NCI-H2227 (cell line): ENCODE measurements around the gene IRX3.

Experiments
- DNase-seq: peaks from one replicate; lab custom pipeline; 2025; ENCODE audit not compliant: unreplicated experiment; lab: John Stamatoyannopoulos, UW

Gene IRX3

DNA sequence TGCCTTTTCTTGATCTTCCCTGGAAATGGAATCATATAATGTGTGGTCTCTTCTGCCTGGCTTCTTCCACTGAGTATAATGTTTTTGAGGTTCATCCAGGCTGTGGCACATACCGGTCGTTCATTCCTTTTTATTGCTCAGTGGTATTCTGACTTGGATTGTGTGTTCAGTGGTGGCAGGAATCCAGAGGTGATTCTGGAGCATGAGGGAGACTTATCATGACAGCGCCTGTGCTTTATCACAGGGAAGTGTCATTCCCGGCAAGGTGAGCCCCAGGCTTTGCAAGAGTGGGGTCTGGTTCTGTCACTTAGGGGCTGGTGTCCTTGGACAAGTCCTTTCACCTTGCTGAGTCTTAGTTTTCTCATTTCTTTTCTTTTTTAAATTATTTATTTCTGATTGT lies 53.0 kb downstream of the IRX3 start:
- DNase-seq: no peak
